T-helper 22 cell (primary cell): ENCODE data around the gene NUDT8.
"Not testable (repeated sequence)": the region's sequence is repeated elsewhere in the genome, so short reads cannot be mapped to it uniquely, and the experiment has no call there.

ENCODE experiments used
- DNase-seq: peaks from one replicate; pipeline ENCODE4 v3.0.0-alpha.2; 2020; ENCODE audit warnings: low read depth

NUDT8 gene

DNA sequence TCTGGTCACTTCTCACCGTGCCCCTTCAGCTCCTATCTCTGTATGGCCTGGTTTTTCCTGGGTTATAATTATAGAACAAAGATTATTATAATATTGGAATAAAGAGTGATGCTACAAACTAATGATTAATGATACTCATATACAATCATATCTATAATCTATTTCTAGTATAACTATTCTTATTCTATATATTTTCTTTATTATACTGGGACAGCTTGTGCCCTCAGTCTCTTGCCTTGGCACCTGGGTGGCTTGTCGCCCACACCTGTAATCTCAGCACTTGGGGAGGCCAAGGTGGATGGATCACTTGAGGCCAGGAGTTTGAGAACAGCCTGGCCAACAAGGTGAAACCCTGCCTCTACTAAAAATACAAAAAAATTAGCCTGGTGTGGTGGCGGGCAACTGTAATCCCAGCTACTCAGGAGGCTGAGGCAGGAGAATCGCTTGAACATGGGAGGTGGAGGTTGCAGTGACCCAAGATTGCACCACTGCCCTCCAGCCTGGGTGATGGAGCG is 30.0 kb upstream of the NUDT8 start:
- DNase-seq, result not testable (repeated sequence)

DNA sequence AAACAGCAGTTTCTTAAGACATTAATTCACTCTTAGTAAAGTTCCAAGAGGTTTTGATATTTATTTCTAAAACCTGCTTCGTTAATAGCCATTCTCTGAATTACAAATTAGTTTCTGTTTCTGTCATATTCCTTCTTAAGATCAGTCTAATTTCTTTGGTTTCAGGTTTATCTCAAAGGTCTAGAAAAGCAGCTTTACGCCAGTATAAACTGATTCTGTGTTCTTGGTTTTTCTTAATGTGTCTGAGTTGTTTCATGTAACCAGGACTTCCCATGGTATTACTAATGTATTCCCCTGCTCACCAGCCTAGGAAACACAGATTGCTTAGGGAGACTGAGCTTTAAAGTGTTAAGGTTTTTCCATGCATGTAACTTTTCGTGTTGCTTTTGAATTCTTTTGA is 27.6 kb upstream of the NUDT8 start:
- no peak for DNase-seq

DNA sequence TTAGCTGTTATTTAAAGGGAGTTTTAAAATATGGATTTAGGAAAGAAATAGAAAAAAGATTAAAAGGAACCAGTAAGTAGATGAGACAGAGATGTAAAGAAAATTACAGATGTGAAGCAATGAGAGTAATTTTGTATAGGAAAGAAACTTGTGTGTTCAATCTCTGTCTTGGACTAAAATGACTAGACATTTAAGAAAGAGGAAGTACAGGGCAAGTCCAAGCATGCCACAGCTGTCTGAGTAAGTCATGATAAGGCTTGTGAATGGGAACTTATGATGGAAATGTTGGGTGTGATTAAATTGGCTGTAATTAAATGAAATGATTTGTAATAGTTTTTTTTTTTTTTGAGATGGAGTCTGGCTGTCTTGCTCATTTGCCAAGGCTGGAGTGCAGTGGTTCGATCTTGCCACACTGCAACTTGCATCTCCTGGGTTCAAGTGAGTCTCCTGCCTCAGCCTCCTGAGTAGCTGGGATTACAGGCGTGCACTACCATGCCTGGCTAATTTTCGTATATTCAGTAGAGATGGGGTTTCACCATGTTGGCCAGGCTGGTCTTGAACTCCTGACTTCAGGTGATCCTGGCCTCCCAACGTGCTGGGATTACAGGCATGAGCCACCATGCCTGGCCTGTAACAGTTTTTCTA is 26.7 kb upstream of the NUDT8 start:
- DNase-seq, result no peak

DNA sequence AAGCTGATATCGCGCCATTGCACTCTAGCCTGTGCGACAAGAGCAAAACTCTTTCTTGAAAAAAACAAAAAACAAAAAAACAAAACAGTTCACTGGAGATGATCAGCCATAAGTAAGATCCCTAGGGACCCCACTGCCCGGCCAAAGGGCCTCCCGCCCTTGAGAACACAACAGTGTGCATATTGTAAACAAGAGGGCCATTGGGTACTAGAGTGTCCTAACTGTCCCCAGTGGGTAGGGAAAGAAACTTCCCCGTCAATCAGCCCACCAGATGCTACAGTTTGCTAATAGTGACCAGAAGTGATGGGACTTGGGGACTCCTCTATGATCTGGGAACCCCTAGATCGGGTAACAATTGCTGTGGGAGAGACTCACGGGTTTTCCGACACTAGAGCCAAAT is 24.5 kb upstream of the NUDT8 start:
- DNase-seq, result no peak

DNA sequence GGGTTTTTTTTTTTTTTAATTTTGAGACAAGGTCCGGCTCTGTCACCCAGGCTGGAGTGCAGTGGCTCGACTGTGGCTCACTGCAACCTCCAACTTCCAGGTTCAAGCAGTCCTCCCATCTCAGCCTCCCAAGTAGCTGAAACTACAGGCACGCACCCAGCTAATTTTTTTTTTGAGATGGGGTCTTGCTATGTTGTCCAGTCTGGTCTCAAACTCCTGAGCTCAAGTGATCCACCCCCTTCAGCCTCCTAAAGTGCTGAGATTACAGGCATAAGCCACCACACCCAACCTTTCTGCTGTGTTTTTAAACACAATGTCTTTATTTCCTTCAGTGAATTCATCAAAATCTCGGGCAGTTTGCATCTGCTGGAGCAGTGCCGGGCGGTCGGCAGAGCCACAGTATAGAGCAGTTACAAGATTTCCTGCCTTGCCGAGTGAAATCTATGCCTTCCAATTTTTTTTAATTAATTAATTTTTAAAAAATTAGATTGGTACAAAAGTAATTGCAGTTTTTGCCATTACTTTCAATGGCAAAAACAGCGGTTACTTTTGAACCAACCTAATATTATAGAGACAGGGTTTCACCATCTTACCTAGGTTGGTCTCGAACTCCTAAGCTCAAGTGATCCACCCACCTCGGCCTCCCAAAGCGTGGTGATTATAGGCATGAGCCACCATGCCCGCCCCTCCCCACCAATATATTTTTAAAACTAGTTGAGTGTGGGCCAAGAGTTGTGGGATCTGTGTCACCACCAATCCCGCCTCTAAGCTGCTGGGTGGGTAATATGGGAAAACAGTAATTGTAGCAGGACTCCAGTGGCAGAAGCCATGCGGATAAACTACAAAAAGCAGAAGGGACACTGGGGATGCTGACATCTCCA is 23.5 kb upstream of the NUDT8 start:
- DNase-seq, result no peak

DNA sequence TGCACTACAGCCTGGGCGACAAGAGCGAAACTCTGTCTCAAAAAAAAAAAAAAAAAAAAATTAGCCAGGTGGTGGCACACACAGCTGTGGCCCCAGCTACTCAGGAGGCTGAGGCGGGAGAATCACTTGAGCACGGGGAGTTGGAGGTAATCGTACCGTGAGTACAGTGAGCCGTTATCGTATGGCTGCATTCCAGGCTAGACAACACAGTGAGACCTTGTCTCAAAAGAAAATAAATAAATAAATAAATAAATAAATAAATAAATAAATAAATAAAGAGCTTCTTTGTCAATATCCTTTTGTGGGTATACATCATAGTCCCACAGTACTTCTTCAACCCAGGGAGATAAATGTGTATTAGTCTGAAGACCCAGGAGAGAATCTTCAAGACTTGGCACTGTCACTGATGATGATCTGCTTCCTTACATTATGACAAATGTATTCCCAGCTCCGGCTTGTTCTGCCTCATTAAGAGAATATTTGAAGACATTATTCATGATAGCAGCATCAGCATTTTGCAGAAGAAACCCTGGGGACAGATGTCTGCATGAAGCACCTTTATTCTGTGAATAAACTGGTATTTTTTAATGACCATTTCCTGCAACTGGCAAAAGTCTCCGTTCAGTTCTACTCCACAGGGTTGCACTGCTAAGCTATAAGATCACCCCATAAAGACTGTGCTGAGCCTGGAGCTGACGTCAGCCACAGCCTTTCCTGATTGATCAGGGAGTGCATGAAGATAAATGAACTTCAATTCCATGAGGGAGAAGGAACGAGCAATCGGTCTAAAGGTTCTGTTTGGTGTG is 22.4 kb upstream of the NUDT8 start:
- DNase-seq, result no peak

DNA sequence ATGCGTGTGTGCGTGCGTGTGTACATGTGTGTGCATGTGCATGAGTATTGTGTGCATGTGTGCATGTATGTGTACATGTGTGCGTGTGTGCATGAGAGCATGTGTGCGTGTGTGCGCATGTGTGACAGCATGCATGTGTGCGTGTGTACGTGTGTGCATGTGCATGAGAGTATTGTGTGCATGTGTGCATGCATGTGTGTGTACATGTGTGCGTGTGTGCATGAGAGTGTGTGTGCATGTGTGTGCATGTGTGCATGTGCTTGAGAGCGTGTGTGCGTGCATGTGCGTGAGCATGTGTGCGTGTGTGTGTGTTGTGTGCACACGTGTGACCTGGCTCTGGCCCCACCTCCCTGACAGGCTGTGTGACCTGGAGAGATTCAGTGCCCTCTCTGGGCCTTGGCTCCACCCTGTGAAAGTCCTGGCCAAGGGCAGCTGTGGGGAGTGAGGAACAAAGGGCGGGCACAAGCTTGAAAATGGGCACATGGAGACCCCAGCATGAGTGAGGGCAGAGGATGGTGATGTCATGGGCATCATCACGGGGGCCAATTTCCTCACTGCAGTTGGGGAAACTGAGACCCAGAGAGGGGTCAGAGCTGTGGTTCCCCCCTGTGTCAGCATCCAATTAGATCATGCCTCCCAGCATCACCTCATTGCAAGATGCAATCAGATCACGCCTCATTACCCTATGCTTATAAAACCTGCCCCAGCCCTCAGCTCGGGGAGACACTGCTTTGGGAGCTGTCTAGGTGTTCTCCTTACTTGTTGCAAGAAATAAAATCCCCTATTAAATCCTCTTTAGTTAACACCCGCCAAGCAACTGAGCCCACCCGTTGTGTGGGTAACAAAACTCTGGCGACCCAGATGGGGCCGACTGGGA is 20.1 kb upstream of the NUDT8 start:
- DNase-seq, result no peak

DNA sequence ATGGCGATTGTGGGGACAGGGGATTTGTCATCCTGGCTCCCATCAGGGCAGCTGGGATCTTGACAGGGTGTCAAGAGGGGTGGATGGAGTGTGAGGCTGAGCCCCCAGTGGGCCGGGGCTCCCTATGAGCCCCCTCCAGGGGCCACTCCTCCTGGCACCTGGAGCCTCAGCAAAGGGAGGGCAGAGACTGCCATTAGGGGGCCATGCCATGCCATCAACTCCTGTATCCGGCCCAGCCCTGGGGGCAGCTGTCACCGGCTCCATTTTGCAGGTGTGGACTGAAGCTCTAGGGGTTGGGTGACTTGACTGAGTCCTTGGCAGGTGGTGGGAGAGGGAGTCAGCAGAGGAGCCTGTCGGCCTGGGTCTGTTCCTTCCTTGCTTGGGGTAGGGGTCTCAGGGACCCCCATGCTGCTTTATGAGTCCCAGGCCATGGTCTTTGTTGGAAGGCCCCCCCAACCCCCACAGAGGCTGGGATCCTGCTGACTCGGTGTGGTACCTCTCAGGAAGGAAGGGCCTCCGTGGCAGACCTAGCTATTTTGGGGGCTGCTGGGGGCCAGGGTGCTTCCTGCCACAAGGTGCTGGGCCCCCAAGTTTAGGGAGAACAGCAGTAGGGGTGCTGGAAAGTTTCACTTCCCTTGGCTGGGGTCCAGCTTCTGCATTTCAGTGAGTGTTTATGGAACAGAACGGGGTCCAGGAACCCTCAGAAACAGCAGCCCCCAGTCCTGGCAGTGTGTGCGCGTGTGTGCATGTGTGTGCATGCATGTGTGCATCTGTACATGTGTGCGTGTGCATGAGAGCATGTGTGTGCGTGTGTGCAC is 19.3 kb upstream of the NUDT8 start:
- DNase-seq, result no peak

DNA sequence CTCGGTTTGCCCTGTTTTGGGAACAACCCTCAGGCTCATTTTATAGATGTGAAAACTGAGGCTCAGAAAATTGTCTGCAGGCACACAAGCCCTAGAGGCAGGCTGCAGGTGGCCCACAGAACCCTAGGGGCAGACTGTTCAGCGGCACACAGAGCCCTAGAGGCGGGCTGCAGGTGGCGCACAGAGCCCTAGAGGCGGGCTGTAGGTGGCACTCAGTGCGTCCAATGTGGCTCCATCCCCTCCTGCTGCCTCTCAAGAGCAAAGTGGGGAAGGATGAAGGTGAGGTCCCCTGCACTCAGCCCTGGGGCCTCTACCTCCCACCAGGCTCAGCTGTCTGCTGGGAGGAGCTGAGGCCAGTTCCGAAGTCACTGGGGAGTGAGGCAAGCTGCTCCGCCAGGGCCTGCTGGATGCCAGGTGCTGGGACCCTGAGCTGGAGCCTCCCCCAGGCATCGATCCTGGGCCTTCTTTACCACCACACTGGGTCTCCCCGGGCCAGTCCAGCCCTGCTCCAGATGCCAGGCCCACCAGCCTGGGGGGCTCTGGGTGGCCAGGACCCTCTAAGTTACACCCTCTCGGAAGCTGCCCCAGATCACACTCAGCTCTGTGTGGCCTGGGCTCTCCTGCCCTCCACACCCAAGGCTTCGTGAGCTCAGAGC is 18.5 kb upstream of the NUDT8 start:
- peak; percentile 24 for DNase-seq

DNA sequence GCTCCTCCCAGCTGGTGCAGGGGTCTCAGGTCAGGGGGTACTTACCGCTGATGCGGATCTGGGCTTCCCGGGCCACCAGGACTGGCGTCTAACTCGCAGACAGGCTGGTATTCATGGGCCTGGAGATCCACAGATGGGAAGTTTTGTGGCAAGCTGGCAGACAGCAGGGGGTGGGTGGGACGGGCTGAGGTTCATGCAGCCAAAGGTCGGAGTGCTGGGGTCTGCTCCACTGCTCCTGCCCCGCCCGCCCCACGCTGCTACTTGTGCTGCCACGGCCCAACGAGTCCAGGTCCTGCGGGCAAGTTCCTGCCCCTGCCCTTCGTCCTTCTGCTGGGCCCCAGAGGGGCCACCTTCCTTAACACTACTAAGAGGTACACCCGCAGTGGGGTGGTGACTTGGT is 17.7 kb upstream of the NUDT8 start:
- DNase-seq, result no peak

DNA sequence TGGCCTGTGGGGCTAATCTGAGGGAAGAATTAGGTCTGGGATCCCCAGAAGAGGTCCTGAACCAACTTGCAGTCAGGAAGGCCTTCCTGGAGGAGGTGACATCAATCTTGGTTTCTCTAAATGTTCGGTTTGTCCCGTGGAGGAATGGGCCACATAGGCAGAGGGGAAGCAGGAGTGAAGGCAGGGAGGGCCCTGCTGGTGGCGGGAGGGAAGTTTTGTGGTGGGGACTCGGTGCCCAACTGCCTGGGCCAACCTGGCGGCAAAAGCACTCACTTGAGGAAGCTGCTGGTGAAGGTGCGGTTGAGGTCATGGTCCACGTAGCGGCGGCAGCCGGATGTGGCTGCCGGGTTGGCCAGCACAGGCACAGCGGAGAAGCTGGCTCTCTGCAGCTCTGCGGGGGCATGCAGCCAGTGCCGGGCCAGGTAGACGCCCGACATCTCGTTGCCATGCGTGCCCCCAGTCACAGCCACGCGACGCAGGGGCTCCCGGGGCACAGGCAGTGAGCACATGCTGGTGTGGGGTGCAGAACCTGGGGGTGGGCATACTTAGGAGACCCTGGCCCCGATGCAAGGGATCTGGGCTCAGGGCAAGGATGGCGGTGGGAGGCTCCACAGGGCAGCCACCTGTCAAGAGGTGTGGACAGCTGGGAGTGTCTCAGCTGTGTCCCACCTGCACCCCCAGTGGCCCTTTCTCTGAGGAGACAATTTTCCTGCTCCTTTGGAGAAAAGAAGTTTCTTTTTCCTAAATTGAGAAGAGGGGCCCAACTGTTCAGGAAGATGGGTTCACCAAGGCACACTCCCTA is 17.0 kb upstream of the NUDT8 start:
- no peak for DNase-seq

DNA sequence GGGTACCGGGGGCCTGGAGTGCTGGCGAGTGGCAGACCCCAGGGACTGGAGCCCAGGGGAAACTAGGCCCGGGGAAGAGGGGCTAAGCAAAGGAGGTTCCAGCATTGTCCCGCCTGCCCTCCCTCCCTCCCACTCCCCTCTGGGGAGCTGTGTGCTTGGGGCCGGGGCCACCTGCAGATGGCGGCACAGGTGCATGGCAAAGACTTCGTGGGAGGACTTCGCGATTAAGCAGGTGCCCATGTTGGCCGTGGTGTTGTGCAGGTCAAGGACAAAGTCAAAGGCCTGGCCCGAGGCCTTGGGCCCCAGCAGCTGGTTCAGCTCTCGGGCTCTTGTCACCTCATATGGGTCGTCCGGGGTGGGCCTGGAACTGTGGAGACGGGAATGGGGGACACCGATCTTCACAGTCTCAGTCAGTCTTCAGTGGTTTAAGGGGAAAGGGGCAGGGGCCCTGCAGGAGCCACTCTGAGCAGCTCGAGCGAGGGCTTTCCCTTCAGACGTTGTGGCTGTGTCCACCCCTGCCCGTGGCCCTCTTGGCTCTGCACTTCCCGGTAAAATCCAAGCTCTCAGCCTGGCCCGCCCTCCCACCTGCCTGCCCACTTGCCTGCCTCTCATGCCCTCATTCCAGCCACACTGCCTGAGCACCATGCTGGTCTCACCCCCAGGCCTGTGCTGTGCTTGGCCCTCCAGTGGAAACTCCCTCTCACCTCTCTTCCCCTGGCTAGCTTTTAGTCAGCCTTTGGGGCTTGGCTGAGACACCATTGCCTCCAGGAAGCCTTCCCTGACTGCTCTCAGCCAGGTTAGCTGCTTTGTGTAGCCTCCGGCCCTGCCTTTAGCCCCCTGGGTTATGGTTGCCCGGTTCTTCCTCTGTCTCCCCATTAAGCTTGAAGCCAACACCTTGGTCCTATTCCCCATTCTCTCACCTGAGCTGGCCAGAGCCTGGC is 16.1 kb upstream of the NUDT8 start:
- no peak for DNase-seq

DNA sequence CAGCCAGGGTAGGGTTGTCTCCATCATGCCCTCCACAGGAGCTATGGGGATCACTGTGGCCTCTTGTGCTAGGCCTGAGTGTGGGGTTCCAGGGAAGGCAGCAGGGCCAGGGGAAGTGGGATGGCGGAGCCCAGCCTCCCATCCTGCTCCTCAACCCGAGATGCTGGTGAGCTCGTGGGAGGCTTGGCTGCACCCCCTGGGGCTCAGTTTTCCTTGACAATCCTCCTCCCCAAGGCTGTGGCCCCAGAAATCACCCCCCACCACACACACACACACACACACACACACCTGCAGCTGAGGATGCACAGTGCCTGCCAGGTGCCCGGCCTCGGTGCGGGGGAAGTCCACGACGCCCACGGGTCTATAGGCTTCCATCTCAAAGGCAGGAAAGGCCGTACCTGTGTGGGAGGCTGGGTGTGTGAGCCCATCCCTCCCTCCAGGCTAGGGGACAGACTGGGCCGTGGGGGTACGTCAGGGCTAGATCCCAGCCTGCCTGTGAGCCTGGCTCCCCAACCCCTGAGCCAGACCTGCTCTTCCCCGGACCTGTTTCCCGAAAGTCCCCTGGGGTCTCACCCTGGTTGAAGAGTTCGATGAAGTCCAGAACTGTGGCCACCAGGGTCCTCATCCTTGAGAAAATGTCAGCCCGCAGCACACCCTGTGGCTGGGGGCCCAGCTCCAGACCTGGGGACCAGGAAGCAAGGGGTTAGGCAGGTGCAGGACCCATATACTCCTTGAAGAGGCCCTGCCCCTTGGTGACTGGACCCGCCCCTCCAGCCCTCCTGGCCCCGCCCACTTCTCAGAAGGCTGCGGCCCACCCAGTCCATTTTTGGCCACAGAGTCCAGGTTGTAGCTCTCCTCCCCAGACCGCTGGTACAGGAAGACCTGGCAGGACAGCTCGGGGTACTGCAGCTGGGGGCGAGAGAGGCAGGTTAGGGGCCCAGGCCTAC is 15.0 kb upstream of the NUDT8 start:
- no peak for DNase-seq

DNA sequence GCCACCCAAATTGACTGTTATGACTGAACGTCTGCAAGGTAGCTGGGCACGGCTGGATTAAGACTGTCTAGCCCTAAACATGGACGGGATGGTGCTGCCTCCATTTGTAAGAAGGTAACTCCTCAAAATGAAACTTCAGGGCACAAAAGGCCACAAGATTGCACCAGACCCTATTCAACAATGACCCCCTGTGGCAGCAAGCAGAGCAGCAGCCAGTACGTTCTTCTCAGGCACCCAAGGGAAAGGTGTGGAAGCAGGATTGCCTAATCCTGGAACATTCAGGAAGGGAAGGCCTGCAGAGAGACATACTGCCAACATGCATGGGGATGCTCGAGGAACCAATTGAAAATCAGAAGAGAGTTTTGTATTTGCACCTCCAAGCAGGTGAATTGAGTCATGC is 14.3 kb upstream of the NUDT8 start:
- DNase-seq, result no peak

DNA sequence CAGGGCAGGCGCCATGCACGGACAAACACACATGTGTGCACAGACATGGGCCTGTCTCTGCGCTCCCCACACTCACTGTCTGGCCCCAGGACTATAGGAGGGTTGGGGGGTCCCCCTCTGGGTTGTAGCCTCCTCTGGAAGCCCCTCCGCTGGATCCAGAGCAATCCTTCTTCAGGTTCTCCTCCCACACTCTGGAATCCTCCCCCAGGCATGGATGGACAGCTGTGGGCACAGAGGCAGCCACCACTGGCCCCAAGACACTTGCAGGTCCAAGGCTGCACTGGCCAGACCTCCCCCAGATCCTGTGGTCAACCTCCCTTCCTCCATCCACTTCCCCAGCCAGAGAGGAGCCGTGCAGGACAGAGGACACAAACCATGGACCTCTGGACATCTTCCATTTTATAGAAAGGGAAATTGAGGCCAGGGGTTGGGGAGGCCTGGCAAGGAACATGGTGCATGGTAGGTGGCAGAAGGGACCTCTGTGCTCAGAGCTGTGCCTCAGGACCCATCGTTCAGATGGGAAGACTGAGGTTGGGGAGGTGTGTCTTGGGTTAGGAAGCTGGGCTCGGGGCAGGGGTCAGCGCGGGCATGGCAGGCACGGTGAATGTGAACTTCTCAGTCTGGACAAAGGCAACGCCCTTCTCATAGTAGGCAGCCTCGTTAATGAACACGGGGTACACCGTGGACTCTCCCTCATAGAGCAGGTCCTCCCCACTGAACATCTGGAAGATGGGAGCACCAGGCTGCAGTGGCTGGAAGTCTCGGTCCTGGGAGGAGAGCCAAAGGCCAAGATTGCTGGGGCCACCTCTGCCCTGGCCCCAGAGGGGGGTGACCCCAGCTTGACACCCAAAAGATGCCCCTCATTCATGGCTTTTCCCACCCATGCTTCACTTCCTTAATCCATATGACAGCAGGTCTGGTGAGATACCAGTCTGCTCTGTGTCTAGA is 12.7 kb upstream of the NUDT8 start:
- no peak for DNase-seq
